Right cardiac atrium (tissue), 5 donors: ENCODE measurements around the gene TTC28. TPM values are rescaled to one million over a fixed set of nuclear protein-coding genes. Genes with fewer than 3 reads are reported as not detected.

Experiments used
- ATAC-seq, 2 donors: fragments of 200-7000 bp; cut with Tn5 transposase; one replicate each; pipeline versions ENCODE4 v1.8.0 to v1.9.1; 2020; ENCODE audit warnings: moderate library complexity in 2 of 2, mild to moderate bottlenecking in 1 of 2
- DNase-seq, 3 donors: peaks; one replicate each; pipeline ENCODE4 v3.0.0-alpha.2; 2020
- H3K27ac ChIP-seq: one replicate; pipeline ENCODE4 v1.5.1; 2013; ENCODE audit warnings: mild to moderate bottlenecking, low read length, control low read depth, moderate library complexity
- H3K27me3 ChIP-seq: one replicate; pipeline ENCODE4 v1.6.1; 2013; ENCODE audit not compliant: control insufficient read depth, insufficient read depth
- H3K4me1 ChIP-seq: one replicate; pipeline ENCODE4 v1.6.1; 2013; ENCODE audit warnings: low read length; ENCODE audit not compliant: control insufficient read depth, insufficient read depth
- H3K4me3 ChIP-seq: one replicate; pipeline ENCODE4 v1.5.1; 2013; ENCODE audit warnings: low read length, control low read depth
- H3K9me3 ChIP-seq: one replicate; pipeline ENCODE4 v1.6.1; 2013; ENCODE audit warnings: low read length; ENCODE audit not compliant: control insufficient read depth
- WGBS: extraction: QIAGEN DNeasy Blood & Tissue Kit; methylation state at CpG from one replicate; pipeline ENCODE4 v1.1.7; 2013; 5-methylcytosine and 5-hydroxymethylcytosine counted together
- intact Hi-C, 4 donors: fragments of 100-400 bp; cut with DNase I; formaldehyde crosslinking; loops; one replicate each; pipeline versions ENCODE4 v1.11.0 to v1.14.0; 2022 to 2023
- polyA plus RNA-seq: library from polyadenylated mRNA; stranded (reverse); fragments of 200-250 nt; gene quantifications from one replicate; pipeline ENCODE4 v1.2.3, GENCODE V29; 2013
- total RNA-seq, 4 donors: library from RNA; stranded (reverse); fragmentation: NEBNext Ultra II Directional; extraction: Animal tissue kit (Norgen Biotek cat#: 25700); gene quantifications; one replicate each; pipeline ENCODE4 v1.2.1, GENCODE V29; 2021
- donor health status: healthy with polysubstance abuse.
- donor health status: DM: no; HTN: yes; CAD: no.
- donor health status: DM: no; HTN: no; CAD: no.
- donor health status: DM: no; HTN: yes; CAD: no; lungs with severe emphysema.
- donor health status: DM: yes; HTN: yes; CAD: no.

The TTC28 gene
- total and polyA plus RNA-seq, 5 donors, result 5.7 to 21.1 (median 18.9) TPM

- no peak for DNase-seq
Observed at GRCh38 chr22:28034145-28034759, 645.4 kb downstream of the TTC28 start.

GRCh38 chr22:28032861-28033260, 646.8 kb downstream of the TTC28 start:
- DNase-seq (no peak), ATAC-seq (no peak)
- Histone ChIP-seq H3K27me3 (no peaks in the 10 kb centered on the region), H3K27ac (no peak overlapping the region), H3K9me3 (no peaks in the 10 kb centered on the region), H3K4me3 (no peak overlapping the region), H3K4me1 (peaks cover 32% of the 10 kb centered on the region)
- 34% methylated on average over 3 of the region's 3 CpGs for WGBS
- intact Hi-C loops, result no loop called here

More at GRCh38 chr22:28034145-28034759, 645.4 kb downstream of the TTC28 start:
- Histone ChIP-seq H3K4me1 (peaks cover 22% of the 10 kb centered on the region), H3K4me3 (no peak overlapping the region), H3K27ac (peak overlapping the region; percentile 84), H3K9me3 (no peaks in the 10 kb centered on the region), H3K27me3 (no peaks in the 10 kb centered on the region)
- WGBS, result 71% methylated on average over 9 of the region's 9 CpGs
- ATAC-seq, result peak in 1 of 2 donors; percentile 4
- intact Hi-C loops, result no loop called here

GRCh38 chr22:28031383-28031922, 648.2 kb downstream of the TTC28 start:
- H3K9me3 ChIP-seq, result no peaks in the 10 kb centered on the region
- no peaks in the 10 kb centered on the region for H3K27me3 ChIP-seq
- no peak overlapping the region for H3K4me3 ChIP-seq
- WGBS, result 97% methylated on average over 6 of the region's 6 CpGs
- peaks cover 41% of the 10 kb centered on the region for H3K4me1 ChIP-seq
- ATAC-seq, result no peak
- DNase-seq, result no peak
- intact Hi-C loops, result no loop called here
- H3K27ac ChIP-seq, result no peak overlapping the region

GRCh38 chr22:28030473-28030872, 649.2 kb downstream of the TTC28 start:
- H3K9me3 ChIP-seq, result no peaks in the 10 kb centered on the region
- no peak overlapping the region for H3K27ac ChIP-seq
- peaks cover 41% of the 10 kb centered on the region for H3K4me1 ChIP-seq
- no peaks in the 10 kb centered on the region for H3K27me3 ChIP-seq
- no peak overlapping the region for H3K4me3 ChIP-seq
- no peak for ATAC-seq
- WGBS, result 78% methylated on average over 4 of the region's 4 CpGs
- intact Hi-C loops, result no loop called here
- DNase-seq, result no peak

- DNase-seq (no peak), ATAC-seq (no peak)
- Histone ChIP-seq H3K4me3 (no peak overlapping the region), H3K4me1 (peaks cover 36% of the 10 kb centered on the region), H3K27me3 (no peaks in the 10 kb centered on the region), H3K9me3 (no peaks in the 10 kb centered on the region), H3K27ac (peak overlapping the region; percentile 83)
- WGBS, result 87% methylated on average over 9 of the region's 9 CpGs
- intact Hi-C loops, result loop anchor here in 1 of 4 donors (10.0 kb wide), 1 partner anchor 565 kb away; no protein-coding TSS in a partner anchor
Observed at GRCh38 chr22:28029956-28030355, 649.7 kb downstream of the TTC28 start.

- no peaks in the 10 kb centered on the region for H3K9me3 ChIP-seq
- WGBS, result 46% methylated on average over 6 of the region's 6 CpGs
- H3K4me1 ChIP-seq, result peaks cover 36% of the 10 kb centered on the region
- H3K4me3 ChIP-seq, result no peak overlapping the region
- peak overlapping the region; percentile 83 for H3K27ac ChIP-seq
- no peaks in the 10 kb centered on the region for H3K27me3 ChIP-seq
- peak; percentile 85 to 95 for ATAC-seq
- intact Hi-C loops, result loop anchor here in 1 of 4 donors (10.0 kb wide), 1 partner anchor 565 kb away; no protein-coding TSS in a partner anchor
- DNase-seq, result peak; percentile 73 to 84 (median 80)
Observed at GRCh38 chr22:28029201-28029948, 650.3 kb downstream of the TTC28 start.

GRCh38 chr22:28027453-28028448, 651.9 kb downstream of the TTC28 start:
- Histone ChIP-seq H3K4me1 (peaks cover 30% of the 10 kb centered on the region), H3K4me3 (no peak overlapping the region), H3K9me3 (no peaks in the 10 kb centered on the region), H3K27me3 (no peaks in the 10 kb centered on the region), H3K27ac (peak overlapping the region; percentile 32)
- DNase-seq (peak; percentile 55 to 81 (median 61)), ATAC-seq (peak; percentile 25 to 36)
- WGBS, result 48% methylated on average over 13 of the region's 13 CpGs
- intact Hi-C loops, result loop anchor here in 1 of 4 donors (10.0 kb wide), 1 partner anchor 567 kb away; no protein-coding TSS in a partner anchor

GRCh38 chr22:28025866-28026575, 653.6 kb downstream of the TTC28 start:
- 92% methylated on average over 12 of the region's 12 CpGs for WGBS
- intact Hi-C loops, result loop anchor here in 1 of 4 donors (10.0 kb wide), 1 partner anchor 569 kb away; no protein-coding TSS in a partner anchor
- Histone ChIP-seq H3K27me3 (no peaks in the 10 kb centered on the region), H3K27ac (no peak overlapping the region), H3K4me3 (no peak overlapping the region), H3K9me3 (no peaks in the 10 kb centered on the region), H3K4me1 (peaks cover 30% of the 10 kb centered on the region)
- ATAC-seq (no peak), DNase-seq (no peak)

- intact Hi-C loops, result loop anchor here in 1 of 4 donors (10.0 kb wide), 1 partner anchor 569 kb away; no protein-coding TSS in a partner anchor
- no peak overlapping the region for H3K27ac ChIP-seq
- no peaks in the 10 kb centered on the region for H3K27me3 ChIP-seq
- H3K9me3 ChIP-seq, result no peaks in the 10 kb centered on the region
- 90% methylated on average over 7 of the region's 7 CpGs for WGBS
- no peak for ATAC-seq
- no peak for DNase-seq
- peaks cover 30% of the 10 kb centered on the region for H3K4me1 ChIP-seq
- H3K4me3 ChIP-seq, result no peak overlapping the region
Observed at GRCh38 chr22:28025333-28025732, 654.3 kb downstream of the TTC28 start.
